Epidermal melanocyte (primary cell): Measurements from ENCODE around the gene FBXL15.

Source experiments
- DNase-seq: peaks from one replicate; pipeline ENCODE4 v3.0.0; 2011; ENCODE audit warnings: low spot score; ENCODE audit not compliant: insufficient read length

The FBXL15 gene

GRCh38 chr10:102409604-102410428, 10.8 kb upstream of the FBXL15 start:
- DNase-seq: no peak

GRCh38 chr10:102410429-102411073, 10.1 kb upstream of the FBXL15 start:
- DNase-seq: no peak

GRCh38 chr10:102411341-102412255, 9.0 kb upstream of the FBXL15 start:
- DNase-seq: no peak

- no peak for DNase-seq
Observed at GRCh38 chr10:102412293-102412692, 8.3 kb upstream of the FBXL15 start.

GRCh38 chr10:102413053-102413705, 7.5 kb upstream of the FBXL15 start:
- DNase-seq: no peak

- no peak for DNase-seq
Observed at GRCh38 chr10:102413806-102414561, 6.7 kb upstream of the FBXL15 start.

GRCh38 chr10:102414749-102415148, 5.9 kb upstream of the FBXL15 start:
- DNase-seq: no peak

GRCh38 chr10:102416283-102416682, 4.4 kb upstream of the FBXL15 start:
- DNase-seq: no peak

- no peak for DNase-seq
Observed at GRCh38 chr10:102416695-102417094, 3.9 kb upstream of the FBXL15 start.

GRCh38 chr10:102418622-102419268, 1.9 kb upstream of the FBXL15 start, which contains the start of gene PSD:
PSD (minus strand) TSS chr10:102418785; CDS start chr10:102417038, 1,747 bp downstream.
- no peak for DNase-seq

GRCh38 chr10:102419269-102420180, 1.1 kb upstream of the FBXL15 start:
- DNase-seq: peak; percentile 63

- DNase-seq: no peak
Observed at GRCh38 chr10:102420181-102420713, 389 bp upstream of the FBXL15 start.

- DNase-seq: no peak
Observed at GRCh38 chr10:102421507-102421756, 796 bp downstream of the FBXL15 start.

GRCh38 chr10:102421757-102422512, 1.3 kb downstream of the FBXL15 start:
- no peak for DNase-seq

GRCh38 chr10:102422545-102423129, 2.0 kb downstream of the FBXL15 start:
- DNase-seq: peak; percentile 83

GRCh38 chr10:102423372-102423968, 2.8 kb downstream of the FBXL15 start:
- DNase-seq: no peak

- no peak for DNase-seq
Observed at GRCh38 chr10:102424145-102424544, 3.5 kb downstream of the FBXL15 start.
